T-helper 17 cell (primary cell): ENCODE measurements around the gene RAB21. TPM values are rescaled to one million over a fixed set of nuclear protein-coding genes. Genes with fewer than 3 reads are reported as not detected.

ENCODE experiments used
- ATAC-seq: fragments of 150-1000 bp; cut with Tn5 transposase; 2 replicates; pipeline ENCODE4 v1.10.0; 2021; ENCODE audit warnings: mild to moderate bottlenecking, moderate library complexity
- DNase-seq, 3 donors: peaks; one replicate each; pipeline versions ENCODE4 v3.0.0 to v3.0.0-alpha.2; 2020 to 2021
- H3K9me3 ChIP-seq: one replicate; pipeline ENCODE4 v1.7.0; 2013; ENCODE audit warnings: low read length, mild to moderate bottlenecking; ENCODE audit not compliant: control insufficient read depth, poor library complexity, severe bottlenecking
- H3K27ac Mint-ChIP-seq: one replicate; pipeline ENCODE4 v1.8.0; 2022; ENCODE audit warnings: mild to moderate bottlenecking, moderate library complexity, mixed read lengths
- H3K27me3 Mint-ChIP-seq: one replicate; pipeline ENCODE4 v1.8.0; 2022; ENCODE audit warnings: mixed read lengths
- H3K36me3 Mint-ChIP-seq: one replicate; pipeline ENCODE4 v1.8.0; 2022; ENCODE audit warnings: low read depth, mixed read lengths
- H3K4me1 Mint-ChIP-seq: one replicate; pipeline ENCODE4 v1.8.0; 2022; ENCODE audit warnings: mild to moderate bottlenecking, mixed read lengths
- H3K4me3 Mint-ChIP-seq: one replicate; pipeline ENCODE4 v1.8.0; 2022; ENCODE audit warnings: mild to moderate bottlenecking, moderate library complexity, mixed read lengths
- total RNA-seq, 4 donors: library from RNA in 2 of 4; stranded (reverse) in 2 of 4; gene quantifications; one replicate each; pipeline ENCODE4 v1.2.3 and lab custom pipeline; 2022 to 2026

Gene RAB21
- total RNA-seq, 2 donors from 2014 or later, result 58.8 to 68.8 TPM

- no peaks in the 10 kb centered on the region for H3K9me3 ChIP-seq
- H3K27ac Mint-ChIP-seq, result no peak overlapping the region
- H3K4me1 Mint-ChIP-seq, result peaks cover 5% of the 10 kb centered on the region
- peaks cover 3% of the 10 kb centered on the region for H3K36me3 Mint-ChIP-seq
- ATAC-seq (no peak), DNase-seq (no peak)
- no peak overlapping the region for H3K4me3 Mint-ChIP-seq
- H3K27me3 Mint-ChIP-seq, result peaks cover 9% of the 10 kb centered on the region
These were observed 22.3 kb upstream of the RAB21 start for GRCh38 chr12:71732357-71732712.

- Mint-ChIP-seq H3K4me1 (no peaks in the 10 kb centered on the region), H3K36me3 (peaks cover 5% of the 10 kb centered on the region), H3K27ac (no peak overlapping the region), H3K4me3 (no peak overlapping the region), H3K27me3 (no peaks in the 10 kb centered on the region)
- ATAC-seq, result no peak
- no peak for DNase-seq
- no peaks in the 10 kb centered on the region for H3K9me3 ChIP-seq
These were observed 17.5 kb upstream of the RAB21 start for GRCh38 chr12:71737197-71737596.

GRCh38 chr12:71742998-71743397 is 11.7 kb upstream of the RAB21 start:
- DNase-seq, result no peak
- Mint-ChIP-seq H3K36me3 (peaks cover 3% of the 10 kb centered on the region), H3K27ac (no peak overlapping the region), H3K4me3 (no peak overlapping the region), H3K27me3 (peaks cover under 1% of the 10 kb centered on the region), H3K4me1 (peaks cover 2% of the 10 kb centered on the region)
- ATAC-seq, result no peak
- no peaks in the 10 kb centered on the region for H3K9me3 ChIP-seq

- no peak for ATAC-seq
- no peak overlapping the region for H3K4me3 Mint-ChIP-seq
- H3K36me3 Mint-ChIP-seq, result peaks cover 2% of the 10 kb centered on the region
- peaks cover 18% of the 10 kb centered on the region for H3K27me3 Mint-ChIP-seq
- no peaks in the 10 kb centered on the region for H3K9me3 ChIP-seq
- no peak overlapping the region for H3K27ac Mint-ChIP-seq
- no peak for DNase-seq
- H3K4me1 Mint-ChIP-seq, result peaks cover 4% of the 10 kb centered on the region
These were observed 10.0 kb upstream of the RAB21 start for GRCh38 chr12:71744522-71745300.

GRCh38 chr12:71746974-71747611 is 7.6 kb upstream of the RAB21 start:
- H3K27me3 Mint-ChIP-seq, result peaks cover 39% of the 10 kb centered on the region
- ATAC-seq, result peak; percentile 97
- peak in 1 of 3 donors; percentile 28 for DNase-seq
- peak overlapping the region; percentile 7 for H3K4me3 Mint-ChIP-seq
- peaks cover 4% of the 10 kb centered on the region for H3K4me1 Mint-ChIP-seq
- H3K27ac Mint-ChIP-seq, result no peak overlapping the region
- H3K36me3 Mint-ChIP-seq, result peaks cover 2% of the 10 kb centered on the region
- no peaks in the 10 kb centered on the region for H3K9me3 ChIP-seq

DNA sequence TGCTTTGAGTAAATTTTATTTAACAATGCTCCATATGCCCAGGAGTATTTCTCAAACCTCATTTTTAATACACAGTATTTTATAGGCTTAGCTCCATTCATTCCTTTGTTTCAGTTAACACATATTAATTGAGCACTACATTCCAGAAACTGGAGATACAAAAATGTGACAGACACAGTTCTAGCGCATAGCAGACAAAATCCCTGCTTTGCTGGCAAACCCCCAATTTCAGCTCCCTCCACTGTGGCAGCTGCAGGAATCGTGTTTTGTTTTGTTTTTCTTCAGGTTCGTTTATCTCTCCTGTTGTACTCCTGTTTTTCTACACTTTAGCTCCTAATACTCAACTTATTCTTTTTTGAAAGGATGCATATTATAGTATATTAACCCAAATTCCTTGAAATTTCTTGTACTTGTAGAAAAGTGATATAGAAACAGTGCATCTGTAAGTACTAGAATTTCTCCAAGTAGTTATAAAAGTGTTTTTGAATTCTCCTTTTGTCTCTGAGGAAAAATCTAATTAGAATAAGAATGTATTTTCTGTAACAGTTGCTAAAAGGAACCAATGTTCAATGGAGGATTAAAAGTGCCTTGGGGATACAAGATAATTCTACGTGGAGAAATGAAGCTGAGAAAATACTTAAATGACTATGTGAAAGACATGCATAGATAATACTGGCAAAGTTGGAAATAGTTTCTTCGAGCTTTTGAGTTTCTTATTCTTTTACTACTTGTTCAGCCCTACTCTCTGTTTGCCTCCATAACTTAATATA is 6.4 kb upstream of the RAB21 start:
- H3K9me3 ChIP-seq, result no peaks in the 10 kb centered on the region
- peaks cover 4% of the 10 kb centered on the region for H3K4me1 Mint-ChIP-seq
- ATAC-seq, result no peak
- H3K4me3 Mint-ChIP-seq, result no peak overlapping the region
- H3K36me3 Mint-ChIP-seq, result peaks cover 2% of the 10 kb centered on the region
- H3K27me3 Mint-ChIP-seq, result peaks cover 39% of the 10 kb centered on the region
- no peak overlapping the region for H3K27ac Mint-ChIP-seq
- no peak for DNase-seq

GRCh38 chr12:71749666-71750065 is 5.0 kb upstream of the RAB21 start:
- H3K36me3 Mint-ChIP-seq, result peaks cover 2% of the 10 kb centered on the region
- no peaks in the 10 kb centered on the region for H3K9me3 ChIP-seq
- no peak overlapping the region for H3K4me3 Mint-ChIP-seq
- no peak for ATAC-seq
- peaks cover 39% of the 10 kb centered on the region for H3K27me3 Mint-ChIP-seq
- peaks cover 12% of the 10 kb centered on the region for H3K4me1 Mint-ChIP-seq
- peak overlapping the region; percentile 61 for H3K27ac Mint-ChIP-seq
- no peak for DNase-seq

GRCh38 chr12:71752891-71753290 is 1.8 kb upstream of the RAB21 start:
- H3K9me3 ChIP-seq, result no peaks in the 10 kb centered on the region
- H3K4me1 Mint-ChIP-seq, result peaks cover 24% of the 10 kb centered on the region
- no peak for DNase-seq
- no peak for ATAC-seq
- no peak overlapping the region for H3K27ac Mint-ChIP-seq
- H3K27me3 Mint-ChIP-seq, result peaks cover 39% of the 10 kb centered on the region
- peaks cover 2% of the 10 kb centered on the region for H3K36me3 Mint-ChIP-seq
- no peak overlapping the region for H3K4me3 Mint-ChIP-seq

GRCh38 chr12:71755146-71755892 is 656 bp downstream of the RAB21 start:
- H3K4me3 Mint-ChIP-seq, result peak overlapping the region; percentile 88
- peaks cover 9% of the 10 kb centered on the region for H3K9me3 ChIP-seq
- no peaks in the 10 kb centered on the region for H3K36me3 Mint-ChIP-seq
- peaks cover 16% of the 10 kb centered on the region for H3K27me3 Mint-ChIP-seq
- H3K4me1 Mint-ChIP-seq, result peaks cover 21% of the 10 kb centered on the region
- H3K27ac Mint-ChIP-seq, result peak overlapping the region; percentile 95
- DNase-seq, result peak; percentile 52 to 68 (median 60)
- ATAC-seq, result peak; percentile 72

GRCh38 chr12:71756054-71756690 is 1.5 kb downstream of the RAB21 start:
- H3K4me1 Mint-ChIP-seq, result peaks cover 21% of the 10 kb centered on the region
- H3K36me3 Mint-ChIP-seq, result no peaks in the 10 kb centered on the region

DNA sequence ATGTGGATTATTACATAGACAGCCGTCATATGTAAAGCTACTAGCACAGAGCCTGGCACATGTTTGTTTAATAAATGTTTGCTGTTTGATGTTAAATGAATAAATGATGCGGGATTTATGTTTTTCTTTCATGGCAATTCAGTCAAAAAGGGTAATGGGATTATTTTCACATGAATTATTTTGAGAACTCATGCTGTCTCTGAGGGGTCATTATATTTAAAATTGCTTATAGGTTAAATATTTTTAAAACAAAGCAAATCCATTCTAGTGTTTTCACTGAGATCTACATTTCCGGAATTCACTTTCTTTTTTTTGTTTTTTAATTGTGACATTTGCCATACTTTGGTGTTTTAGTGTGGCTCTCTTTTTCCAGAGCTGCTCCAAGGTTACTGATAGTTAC is 5.3 kb downstream of the RAB21 start:
- Mint-ChIP-seq H3K27me3 (no peaks in the 10 kb centered on the region), H3K27ac (peak overlapping the region; percentile 1), H3K4me3 (no peak overlapping the region), H3K4me1 (peaks cover 24% of the 10 kb centered on the region), H3K36me3 (no peaks in the 10 kb centered on the region)
- H3K9me3 ChIP-seq, result peaks cover 12% of the 10 kb centered on the region
- no peak for DNase-seq
- ATAC-seq, result no peak

More at GRCh38 chr12:71756054-71756690, 1.5 kb downstream of the RAB21 start:
- ATAC-seq (no peak), DNase-seq (no peak)
- H3K9me3 ChIP-seq, result peaks cover 12% of the 10 kb centered on the region
- peak overlapping the region; percentile 95 for H3K27ac Mint-ChIP-seq
- peaks cover 7% of the 10 kb centered on the region for H3K27me3 Mint-ChIP-seq
- peak overlapping the region; percentile 88 for H3K4me3 Mint-ChIP-seq

- H3K27me3 Mint-ChIP-seq, result no peaks in the 10 kb centered on the region
- H3K4me1 Mint-ChIP-seq, result peaks cover 29% of the 10 kb centered on the region
- H3K9me3 ChIP-seq, result peaks cover 12% of the 10 kb centered on the region
- H3K27ac Mint-ChIP-seq, result peak overlapping the region; percentile 1
- ATAC-seq (no peak), DNase-seq (no peak)
- no peak overlapping the region for H3K4me3 Mint-ChIP-seq
- H3K36me3 Mint-ChIP-seq, result no peaks in the 10 kb centered on the region
These were observed 5.8 kb downstream of the RAB21 start for GRCh38 chr12:71760471-71760870.
